DMS 273 (cell line): ENCODE measurements around the gene GSTT4.
"Not testable (repeated sequence)": the region's sequence is repeated elsewhere in the genome, so short reads cannot be mapped to it uniquely, and the experiment has no call there.

Experiments used
- DNase-seq: peaks from one replicate; lab custom pipeline; 2025; ENCODE audit not compliant: unreplicated experiment; lab: John Stamatoyannopoulos, UW

The GSTT4 gene

DNA sequence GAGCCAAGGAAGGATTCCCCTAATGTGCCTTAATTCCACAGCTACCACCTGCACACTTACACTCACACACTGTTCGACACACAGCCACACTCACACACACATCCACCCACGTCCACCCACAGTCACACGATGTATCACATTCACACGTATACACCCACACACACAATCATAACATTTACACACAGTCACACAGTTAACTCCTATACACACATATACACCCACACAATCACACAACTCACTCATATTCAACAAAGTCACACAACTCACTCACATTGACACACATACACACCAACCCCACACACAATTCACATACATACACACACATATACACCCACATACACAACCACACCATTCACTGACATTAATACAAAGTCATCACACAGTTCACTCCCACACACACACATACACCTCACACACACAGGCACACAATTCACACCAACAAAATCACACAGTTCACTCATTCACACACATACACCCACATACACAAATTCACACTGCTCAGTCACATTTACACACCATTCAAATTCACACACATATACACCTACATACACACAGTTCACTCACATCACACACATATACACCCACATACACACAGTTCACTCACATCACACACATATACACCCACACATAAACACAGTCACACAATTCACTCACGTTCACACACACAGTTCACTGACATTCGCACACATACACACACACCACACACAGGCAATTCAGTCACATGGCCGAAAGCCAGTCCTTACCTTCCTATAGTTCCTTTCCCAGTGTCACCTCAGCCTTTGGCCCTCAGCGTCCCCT lies 50.9 kb downstream of the GSTT4 start:
- not testable (repeated sequence) for DNase-seq

DNA sequence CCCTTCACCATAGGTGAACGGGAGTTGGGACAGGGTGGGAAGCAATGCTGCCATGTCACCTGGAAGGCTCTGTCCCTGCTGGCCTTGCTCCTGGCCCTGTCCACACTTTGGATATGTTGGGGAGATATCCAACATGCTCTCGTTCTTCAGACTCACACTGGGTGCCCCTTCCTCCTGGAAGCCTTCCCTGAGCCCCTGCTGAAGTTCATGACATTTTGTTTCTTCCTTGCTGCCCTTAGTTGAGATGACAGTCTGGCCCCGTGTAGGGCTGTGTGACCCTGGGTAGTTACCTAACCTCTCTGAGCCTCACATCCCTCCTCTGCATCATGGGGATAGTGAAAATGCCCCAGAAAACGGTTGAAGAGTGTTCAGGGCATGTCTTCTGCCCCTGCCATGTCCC lies 51.8 kb downstream of the GSTT4 start:
- DNase-seq = not testable (repeated sequence)

DNA sequence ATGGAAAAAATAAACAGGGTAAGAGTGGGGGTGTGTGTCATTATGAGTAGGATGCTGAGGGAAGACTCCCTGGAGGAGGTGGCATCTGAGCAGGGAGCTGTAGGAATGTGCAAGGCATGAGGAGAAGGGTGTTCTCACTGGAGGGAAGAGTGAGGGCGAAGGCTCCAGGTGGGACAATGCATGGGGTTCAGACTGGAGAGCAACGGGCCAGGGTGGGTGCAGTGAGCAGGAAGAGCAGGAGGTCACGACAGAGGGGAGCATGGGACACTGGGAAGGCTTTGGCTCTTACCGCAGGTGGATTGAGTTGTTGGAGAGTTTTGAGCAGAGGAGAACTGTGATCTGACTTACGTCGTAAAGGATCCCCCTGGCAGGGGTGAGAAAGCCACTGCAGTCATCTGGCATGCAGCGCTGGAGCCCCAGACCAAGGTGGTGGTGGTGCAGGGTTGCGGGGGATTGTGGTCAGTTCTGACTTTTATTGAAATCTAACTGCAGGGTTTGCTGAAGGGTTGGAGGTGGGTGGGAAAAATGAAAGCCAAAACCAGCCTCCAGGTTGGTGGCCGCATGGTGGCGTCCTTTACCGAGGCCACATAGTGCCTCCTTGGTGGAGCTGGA lies 52.4 kb downstream of the GSTT4 start:
- DNase-seq = not testable (repeated sequence)

DNA sequence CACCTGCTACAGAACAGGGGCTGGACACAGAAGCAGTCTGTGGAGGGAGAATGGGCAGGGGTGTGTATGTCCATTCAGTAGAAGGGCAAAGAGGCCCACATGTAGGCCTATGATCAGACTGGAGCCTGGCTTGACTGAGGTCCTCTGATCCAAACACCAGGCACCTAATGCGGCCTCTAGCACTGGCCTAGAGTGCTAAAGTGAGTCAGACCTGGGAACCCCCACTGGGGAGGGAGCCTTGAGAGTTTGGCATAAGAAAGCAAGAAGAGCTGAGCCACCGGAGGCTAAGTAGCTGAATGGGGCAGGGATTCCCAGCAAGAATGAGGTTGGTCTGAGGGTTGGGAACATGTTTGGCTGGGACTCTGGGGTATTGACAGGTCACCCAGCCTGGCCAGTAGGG lies 53.9 kb downstream of the GSTT4 start:
- DNase-seq = not testable (repeated sequence)

DNA sequence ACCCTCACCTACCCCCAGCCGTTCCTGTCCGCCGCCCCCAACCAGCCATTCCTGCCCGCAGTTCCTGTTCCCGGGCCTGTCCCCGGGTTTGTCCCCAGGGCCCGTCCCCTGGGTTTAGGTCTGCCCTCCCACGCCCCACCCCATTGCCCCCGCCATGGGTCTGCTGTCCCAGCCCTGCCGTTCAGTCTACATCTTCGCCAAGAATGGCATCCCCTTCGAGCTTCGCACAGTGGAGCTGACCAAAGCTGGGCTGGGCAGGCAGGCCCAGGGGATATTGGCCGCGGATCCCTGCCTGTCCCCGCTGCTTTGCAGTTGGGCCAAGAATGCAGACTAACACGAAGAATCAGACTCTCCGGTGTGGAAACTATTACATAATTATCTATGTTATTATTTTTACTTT lies 55.5 kb downstream of the GSTT4 start:
- DNase-seq = not testable (repeated sequence)
